Left ventricle myocardium inferior (tissue), 1 donor: Measurements from ENCODE around the gene RAB4A. TPM values are rescaled to one million over a fixed set of nuclear protein-coding genes. Genes with fewer than 3 reads are reported as not detected.

ENCODE experiments used
- DNase-seq: peaks from one replicate; pipeline ENCODE4 v3.0.0-alpha.2; 2020
- H3K27ac ChIP-seq: fragments of 200-600 bp; replicated peaks from 2 replicates; pipeline ENCODE4 v1.8.0; 2021
- H3K27me3 ChIP-seq: fragments of 200-600 bp; 2 replicates; pipeline ENCODE4 v1.8.0; 2021; ENCODE audit warnings: low read depth
- H3K36me3 ChIP-seq: fragments of 200-600 bp; 2 replicates; pipeline ENCODE4 v1.8.0; 2021
- H3K4me1 ChIP-seq: fragments of 200-600 bp; 2 replicates; pipeline ENCODE4 v1.8.0; 2021
- H3K4me3 ChIP-seq: fragments of 200-600 bp; 2 replicates; pipeline ENCODE4 v1.8.0; 2021; ENCODE audit warnings: mild to moderate bottlenecking, moderate library complexity
- H3K9me3 ChIP-seq: fragments of 200-600 bp; replicated peaks from 2 replicates; pipeline ENCODE4 v1.8.0; 2021
- intact Hi-C: fragments of 100-400 bp; cut with micrococcal nuclease; formaldehyde crosslinking; loops from one replicate; pipeline ENCODE4 v1.11.0; 2022
- total RNA-seq: library from RNA; stranded (reverse); fragmentation: NEBNext Ultra II Directional; extraction: Animal tissue kit (Norgen Biotek cat#: 25700); gene quantifications from one replicate; pipeline ENCODE4 v1.2.1, GENCODE V29; 2021
- TF ChIP-seq, protein P1 (sequence below): fragments of 200-600 bp; IDR thresholded peaks from 2 replicates; pipeline ENCODE4 v1.8.0; 2021; ENCODE audit warnings: antibody characterized with exemption, mild to moderate bottlenecking, borderline replicate concordance
- donor health status: DM: no; HTN: yes; CAD: no; lungs with severe emphysema.

RAB4A gene
- total RNA-seq, 1 donor from 2014 or later: 132 TPM

DNA sequence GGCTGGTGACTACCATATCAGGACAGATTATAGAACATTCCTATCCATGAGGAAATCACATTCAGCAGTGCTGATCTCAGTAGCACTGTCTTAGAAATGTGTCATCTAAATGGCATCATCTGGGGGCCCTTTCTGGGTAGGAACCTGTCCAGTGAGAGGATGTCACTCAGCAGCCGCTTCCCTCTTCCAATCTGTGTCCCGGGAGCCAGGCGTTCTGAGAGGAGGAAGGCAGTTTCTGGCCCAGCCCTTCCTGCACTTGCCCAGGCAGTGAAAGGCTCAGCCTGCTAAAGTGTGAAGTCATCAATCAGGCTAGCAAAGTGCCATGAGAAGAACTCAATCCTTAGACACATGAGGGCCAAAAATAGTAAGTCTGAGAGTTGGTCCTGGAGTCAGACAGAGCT lies 25.6 kb downstream of the RAB4A start:
- H3K9me3 ChIP-seq: no peaks in the 10 kb centered on the region
- DNase-seq: peak; percentile 24
- H3K4me3 ChIP-seq: no peak overlapping the region
- peaks cover 16% of the 10 kb centered on the region for H3K4me1 ChIP-seq
- TF ChIP-seq, protein P1, sequence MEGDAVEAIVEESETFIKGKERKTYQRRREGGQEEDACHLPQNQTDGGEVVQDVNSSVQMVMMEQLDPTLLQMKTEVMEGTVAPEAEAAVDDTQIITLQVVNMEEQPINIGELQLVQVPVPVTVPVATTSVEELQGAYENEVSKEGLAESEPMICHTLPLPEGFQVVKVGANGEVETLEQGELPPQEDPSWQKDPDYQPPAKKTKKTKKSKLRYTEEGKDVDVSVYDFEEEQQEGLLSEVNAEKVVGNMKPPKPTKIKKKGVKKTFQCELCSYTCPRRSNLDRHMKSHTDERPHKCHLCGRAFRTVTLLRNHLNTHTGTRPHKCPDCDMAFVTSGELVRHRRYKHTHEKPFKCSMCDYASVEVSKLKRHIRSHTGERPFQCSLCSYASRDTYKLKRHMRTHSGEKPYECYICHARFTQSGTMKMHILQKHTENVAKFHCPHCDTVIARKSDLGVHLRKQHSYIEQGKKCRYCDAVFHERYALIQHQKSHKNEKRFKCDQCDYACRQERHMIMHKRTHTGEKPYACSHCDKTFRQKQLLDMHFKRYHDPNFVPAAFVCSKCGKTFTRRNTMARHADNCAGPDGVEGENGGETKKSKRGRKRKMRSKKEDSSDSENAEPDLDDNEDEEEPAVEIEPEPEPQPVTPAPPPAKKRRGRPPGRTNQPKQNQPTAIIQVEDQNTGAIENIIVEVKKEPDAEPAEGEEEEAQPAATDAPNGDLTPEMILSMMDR: no peak
- peak overlapping the region; percentile 67 for H3K27ac ChIP-seq
- H3K27me3 ChIP-seq: no peaks in the 10 kb centered on the region
- intact Hi-C loops: no loop called here
- peaks cover 37% of the 10 kb centered on the region for H3K36me3 ChIP-seq

DNA sequence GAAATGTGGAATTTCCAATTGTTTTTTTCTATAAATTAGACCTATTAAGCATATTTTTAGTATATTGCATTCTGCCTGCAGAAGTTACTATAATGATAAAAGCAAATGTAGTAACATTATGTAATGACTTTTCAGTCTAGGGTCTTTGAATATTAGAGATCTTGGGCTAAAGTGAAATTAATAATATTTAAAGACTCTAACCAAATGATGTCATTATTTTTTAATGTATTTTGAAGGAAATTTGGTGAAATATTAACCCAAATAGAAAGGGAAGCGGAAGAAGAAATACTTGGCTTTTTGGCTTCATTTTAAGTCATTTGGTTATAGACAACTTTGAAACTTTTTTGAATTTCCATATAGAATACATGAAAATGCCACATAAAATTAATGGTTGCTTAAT lies 26.8 kb downstream of the RAB4A start:
- TF ChIP-seq, protein P1: no peak
- Histone ChIP-seq H3K9me3 (no peaks in the 10 kb centered on the region), H3K4me1 (peaks cover 16% of the 10 kb centered on the region), H3K27me3 (no peaks in the 10 kb centered on the region), H3K36me3 (peaks cover 45% of the 10 kb centered on the region), H3K27ac (no peak overlapping the region), H3K4me3 (no peak overlapping the region)
- no peak for DNase-seq
- intact Hi-C loops: no loop called here

DNA sequence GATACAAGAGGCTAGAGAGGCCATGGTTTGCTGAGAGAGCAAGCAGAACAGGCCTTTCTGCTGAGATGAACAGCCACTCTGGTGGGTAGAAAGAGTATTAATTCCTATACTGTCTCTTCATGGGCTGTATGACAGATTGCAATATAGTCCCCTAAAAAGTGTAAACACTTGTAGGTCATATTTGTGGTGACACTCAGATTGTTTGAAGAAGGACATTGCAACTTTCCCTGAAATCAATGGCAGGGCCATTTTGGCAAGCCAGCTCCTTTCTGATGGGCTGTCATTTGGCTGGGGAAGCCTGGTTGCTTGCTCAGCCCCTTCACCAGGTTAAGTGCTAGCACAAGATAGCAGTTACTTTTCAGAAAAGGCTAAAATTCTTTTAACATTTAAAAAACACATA lies 27.5 kb downstream of the RAB4A start:
- peaks cover 51% of the 10 kb centered on the region for H3K36me3 ChIP-seq
- no peak for DNase-seq
- no peaks in the 10 kb centered on the region for H3K27me3 ChIP-seq
- intact Hi-C loops: no loop called here
- no peaks in the 10 kb centered on the region for H3K9me3 ChIP-seq
- H3K4me3 ChIP-seq: no peak overlapping the region
- H3K4me1 ChIP-seq: peaks cover 16% of the 10 kb centered on the region
- no peak overlapping the region for H3K27ac ChIP-seq
- TF ChIP-seq, protein P1: no peak

DNA sequence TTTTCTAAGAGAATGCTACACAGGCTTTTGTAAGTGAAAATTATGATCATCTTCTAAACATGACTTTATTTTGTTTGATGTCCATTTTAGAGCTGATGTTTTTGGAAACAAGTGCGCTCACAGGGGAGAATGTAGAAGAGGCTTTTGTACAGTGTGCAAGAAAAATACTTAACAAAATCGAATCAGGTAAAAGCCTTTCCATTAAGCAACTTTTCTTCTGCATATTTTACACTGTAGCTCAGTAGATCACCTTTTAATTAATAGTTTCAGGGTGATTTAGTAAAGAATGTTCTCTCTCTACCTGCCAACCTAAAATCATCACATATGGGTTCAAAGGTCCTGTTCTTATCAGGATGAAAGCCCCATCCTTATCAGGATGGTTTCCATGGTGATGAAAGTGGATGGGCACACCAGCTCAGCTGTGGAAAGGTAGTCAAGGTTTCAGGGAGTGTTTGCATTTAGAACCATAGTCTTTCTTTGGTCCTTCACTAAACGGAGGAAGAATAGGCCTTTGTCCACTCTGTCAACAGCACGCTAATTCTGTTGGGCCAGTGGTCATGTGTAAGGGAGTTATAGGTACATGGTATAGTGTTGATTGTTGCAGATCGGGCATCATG lies 28.1 kb downstream of the RAB4A start:
- Histone ChIP-seq H3K4me1 (peaks cover 16% of the 10 kb centered on the region), H3K27me3 (no peaks in the 10 kb centered on the region), H3K36me3 (peaks cover 57% of the 10 kb centered on the region), H3K9me3 (no peaks in the 10 kb centered on the region), H3K4me3 (no peak overlapping the region), H3K27ac (no peak overlapping the region)
- intact Hi-C loops: no loop called here
- TF ChIP-seq, protein P1: no peak
- DNase-seq: no peak

DNA sequence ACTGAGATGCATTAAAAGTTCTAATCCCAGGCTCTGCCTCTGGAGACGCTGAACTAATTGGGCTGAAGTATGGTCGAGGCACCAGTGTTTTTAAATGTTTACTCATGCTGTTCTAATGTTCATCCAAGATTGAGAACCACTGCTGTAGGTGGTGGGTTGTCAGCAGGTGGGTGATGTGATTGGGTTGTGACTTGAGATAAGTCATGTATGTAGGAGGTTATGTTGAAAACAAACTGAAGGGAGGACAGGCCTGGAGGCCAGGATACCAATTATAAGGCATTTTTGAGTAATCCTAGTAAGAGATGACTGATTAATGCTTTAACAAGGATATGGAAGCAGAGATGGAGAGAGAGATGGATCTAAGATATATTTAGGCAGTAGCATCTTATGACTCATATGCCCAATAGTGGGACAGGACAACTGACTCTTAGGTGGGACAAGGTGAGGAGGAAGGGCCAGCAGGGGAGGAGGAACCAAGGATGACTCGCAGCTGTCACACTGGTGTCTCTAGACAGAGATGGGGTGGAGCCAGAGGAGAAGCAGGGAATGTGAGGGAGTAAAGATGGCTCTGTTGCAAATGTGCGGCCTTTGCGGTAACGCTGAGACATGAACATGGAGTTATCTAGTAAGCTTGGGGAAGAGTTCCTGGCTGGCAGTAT lies 29.3 kb downstream of the RAB4A start:
- no peaks in the 10 kb centered on the region for H3K9me3 ChIP-seq
- H3K4me1 ChIP-seq: peaks cover 16% of the 10 kb centered on the region
- H3K27ac ChIP-seq: no peak overlapping the region
- TF ChIP-seq, protein P1: no peak
- DNase-seq: no peak
- H3K36me3 ChIP-seq: peaks cover 64% of the 10 kb centered on the region
- no peak overlapping the region for H3K4me3 ChIP-seq
- H3K27me3 ChIP-seq: no peaks in the 10 kb centered on the region
- intact Hi-C loops: no loop called here
